Nephron (organoid): ENCODE data around the gene SLC17A5.
"Not testable (repeated sequence)": the region's sequence is repeated elsewhere in the genome, so short reads cannot be mapped to it uniquely, and the experiment has no call there.

ENCODE experiments used
- H3K27ac Mint-ChIP-seq, 3 experiments: 2 replicates each; pipeline ENCODE4 v1.8.0; 2020; ENCODE audit warnings: mixed read lengths in 3 of 3, mild to moderate bottlenecking in 2 of 3, moderate library complexity in 1 of 3
- H3K27me3 Mint-ChIP-seq: 2 replicates; pipeline ENCODE4 v1.8.0; 2021; ENCODE audit warnings: low read depth, mild to moderate bottlenecking, moderate library complexity, mixed read lengths
- H3K36me3 Mint-ChIP-seq: 2 replicates; pipeline ENCODE4 v1.8.0; 2020; ENCODE audit warnings: low read depth, mixed read lengths
- H3K4me1 Mint-ChIP-seq: 2 replicates; pipeline ENCODE4 v1.8.0; 2020; ENCODE audit warnings: mixed read lengths
- H3K4me3 Mint-ChIP-seq, 3 experiments: 2 replicates each; pipeline ENCODE4 v1.8.0; 2020; ENCODE audit warnings: mild to moderate bottlenecking in 3 of 3, mixed read lengths in 3 of 3, moderate library complexity in 2 of 3
- H3K9me3 Mint-ChIP-seq: 2 replicates; pipeline ENCODE4 v1.8.0; 2020; ENCODE audit warnings: mixed read lengths
- CTCF ChIP-seq, 3 experiments: fragments of 200-600 bp; sonication (generic); IDR thresholded peaks; one replicate each; pipeline ENCODE4 v1.5.0; 2021; ENCODE audit warnings: antibody characterized with exemption in 3 of 3; ENCODE audit not compliant: unreplicated experiment in 3 of 3

The SLC17A5 gene

GRCh38 chr6:73636048-73636447, 17.7 kb downstream of the SLC17A5 start:
- Mint-ChIP-seq H3K27ac (no peak overlapping the region), H3K36me3 (peaks cover 11% of the 10 kb centered on the region), H3K4me3 (no peak overlapping the region)

GRCh38 chr6:73632346-73632745, 21.4 kb downstream of the SLC17A5 start:
- Mint-ChIP-seq H3K9me3 (no peaks in the 10 kb centered on the region), H3K4me3 (no peak overlapping the region), H3K27ac (no peak overlapping the region), H3K36me3 (peaks cover 14% of the 10 kb centered on the region), H3K27me3 (no peaks in the 10 kb centered on the region), H3K4me1 (no peaks in the 10 kb centered on the region)
- no peak for TF ChIP-seq CTCF (IDR thresholded peaks at IDR 0.05; ENCODE audit: unreplicated experiment in 3 of 3)

More at GRCh38 chr6:73636048-73636447, 17.7 kb downstream of the SLC17A5 start:
- Mint-ChIP-seq H3K4me1 (no peaks in the 10 kb centered on the region), H3K9me3 (no peaks in the 10 kb centered on the region), H3K27me3 (no peaks in the 10 kb centered on the region)
- no peak for TF ChIP-seq CTCF (IDR thresholded peaks at IDR 0.05; ENCODE audit: unreplicated experiment in 3 of 3)

GRCh38 chr6:73631849-73632248, 21.9 kb downstream of the SLC17A5 start:
- no peaks in the 10 kb centered on the region for H3K27me3 Mint-ChIP-seq

GRCh38 chr6:73630401-73630800, 23.4 kb downstream of the SLC17A5 start:
- H3K4me3 Mint-ChIP-seq: no peak overlapping the region
- TF ChIP-seq CTCF (IDR thresholded peaks at IDR 0.05; ENCODE audit: unreplicated experiment in 3 of 3): no peak
- no peaks in the 10 kb centered on the region for H3K9me3 Mint-ChIP-seq
- no peaks in the 10 kb centered on the region for H3K4me1 Mint-ChIP-seq
- no peak overlapping the region for H3K27ac Mint-ChIP-seq
- peaks cover 18% of the 10 kb centered on the region for H3K36me3 Mint-ChIP-seq
- no peaks in the 10 kb centered on the region for H3K27me3 Mint-ChIP-seq

More at GRCh38 chr6:73631849-73632248, 21.9 kb downstream of the SLC17A5 start:
- Mint-ChIP-seq H3K4me3 (no peak overlapping the region), H3K9me3 (no peaks in the 10 kb centered on the region), H3K27ac (no peak overlapping the region), H3K36me3 (peaks cover 14% of the 10 kb centered on the region), H3K4me1 (no peaks in the 10 kb centered on the region)
- no peak for TF ChIP-seq CTCF (IDR thresholded peaks at IDR 0.05; ENCODE audit: unreplicated experiment in 3 of 3)

GRCh38 chr6:73624896-73625295, 28.9 kb downstream of the SLC17A5 start:
- no peaks in the 10 kb centered on the region for H3K4me1 Mint-ChIP-seq
- H3K27ac Mint-ChIP-seq: no peak overlapping the region
- no peaks in the 10 kb centered on the region for H3K9me3 Mint-ChIP-seq
- no peak for TF ChIP-seq CTCF (IDR thresholded peaks at IDR 0.05; ENCODE audit: unreplicated experiment in 3 of 3)
- no peak overlapping the region for H3K4me3 Mint-ChIP-seq
- H3K27me3 Mint-ChIP-seq: no peaks in the 10 kb centered on the region
- peaks cover 6% of the 10 kb centered on the region for H3K36me3 Mint-ChIP-seq

GRCh38 chr6:73623480-73623879, 30.3 kb downstream of the SLC17A5 start:
- H3K27ac Mint-ChIP-seq, H3K9me3 Mint-ChIP-seq, H3K27me3 Mint-ChIP-seq, H3K4me1 Mint-ChIP-seq, H3K4me3 Mint-ChIP-seq, H3K36me3 Mint-ChIP-seq: not testable (repeated sequence)

GRCh38 chr6:73618082-73618481, 35.7 kb downstream of the SLC17A5 start:
- H3K27ac Mint-ChIP-seq, H3K36me3 Mint-ChIP-seq, H3K4me1 Mint-ChIP-seq, H3K27me3 Mint-ChIP-seq, H3K9me3 Mint-ChIP-seq, H3K4me3 Mint-ChIP-seq: not testable (repeated sequence)
